GM12891 (cell line): Measurements from ENCODE around the gene ADAP1.
A peak's percentile ranks its signal among the peaks of the same experiment; 100 is the strongest.

Experiments
- DNase-seq: peaks from one replicate; pipeline ENCODE4 v3.0.0; 2011; ENCODE audit warnings: low spot score; ENCODE audit not compliant: insufficient read length
- FAIRE-seq: peaks from 2 replicates; lab custom pipeline; 2011; peaks lifted over from hg19 to GRCh38; lab: Jason Lieb, UNC
- PAX5 ChIP-seq: IDR thresholded peaks from 2 replicates; pipeline ENCODE4 v1.6.1; 2011; ENCODE audit warnings: low read length, moderate library complexity, mild to moderate bottlenecking; ENCODE audit not compliant: insufficient read depth, severe bottlenecking
- POLR2A ChIP-seq: IDR thresholded peaks from 2 replicates; pipeline ENCODE4 v1.6.1; 2011; ENCODE audit warnings: low read depth, low read length, control low read depth
- POLR2AphosphoS5 ChIP-seq: IDR thresholded peaks from 2 replicates; pipeline ENCODE4 v1.6.1; 2011; ENCODE audit warnings: low read depth, low read length, control low read depth
- POU2F2 ChIP-seq: IDR thresholded peaks from 2 replicates; pipeline ENCODE4 v1.6.1; 2011; ENCODE audit warnings: low read depth, mild to moderate bottlenecking, control low read depth, low read length, moderate library complexity
- SPI1 ChIP-seq: IDR thresholded peaks from 2 replicates; pipeline ENCODE4 v1.6.1; 2011; ENCODE audit warnings: low read depth, low read length, control low read depth
- TAF1 ChIP-seq: IDR thresholded peaks from 2 replicates; pipeline ENCODE4 v1.6.1; 2011; ENCODE audit warnings: low read depth, low read length, control low read depth

The ADAP1 gene

GRCh38 chr7:913736-914520, 40.6 kb downstream of the ADAP1 start:
- FAIRE-seq = no peak
- TF ChIP-seq POLR2A = no peak
- TF ChIP-seq PAX5 = no peak
- TF ChIP-seq POLR2AphosphoS5 = no peak
- TF ChIP-seq SPI1 = no peak
- no peak for TF ChIP-seq TAF1
- no peak for TF ChIP-seq POU2F2
- DNase-seq = no peak

GRCh38 chr7:911791-912480, 42.5 kb downstream of the ADAP1 start:
- no peak for TF ChIP-seq TAF1
- no peak for FAIRE-seq
- DNase-seq = no peak

GRCh38 chr7:910931-911431, 43.5 kb downstream of the ADAP1 start:
- TF ChIP-seq POU2F2 (no peak), POLR2A (no peak), SPI1 (no peak), TAF1 (no peak), POLR2AphosphoS5 (no peak)
- DNase-seq (no peak), FAIRE-seq (no peak)

GRCh38 chr7:910441-910861, 44.0 kb downstream of the ADAP1 start:
- DNase-seq (no peak), FAIRE-seq (peak; percentile 85)
- TF ChIP-seq SPI1 = no peak
- no peak for TF ChIP-seq TAF1
- no peak for TF ChIP-seq POU2F2
- no peak for TF ChIP-seq POLR2AphosphoS5
- TF ChIP-seq POLR2A = no peak
- no peak for TF ChIP-seq PAX5

- DNase-seq (no peak), FAIRE-seq (peak; percentile 80)
- no peak for TF ChIP-seq POLR2A
- TF ChIP-seq PAX5 = no peak
- no peak for TF ChIP-seq POLR2AphosphoS5
- TF ChIP-seq POU2F2 = no peak
- TF ChIP-seq SPI1 = peak; percentile 57
- no peak for TF ChIP-seq TAF1
Observed at GRCh38 chr7:909358-910329, 44.8 kb downstream of the ADAP1 start.

- DNase-seq (peak; percentile 98), FAIRE-seq (peak; percentile 80)
- TF ChIP-seq PAX5 = peak; percentile 13
Observed at GRCh38 chr7:908591-909357, 45.7 kb downstream of the ADAP1 start.

- DNase-seq = no peak
- no peak for FAIRE-seq
- no peak for TF ChIP-seq TAF1
- no peak for TF ChIP-seq POLR2A
- TF ChIP-seq POLR2AphosphoS5 = no peak
- TF ChIP-seq POU2F2 = no peak
- TF ChIP-seq PAX5 = no peak
- TF ChIP-seq SPI1 = no peak
Observed at GRCh38 chr7:908159-908581, 46.3 kb downstream of the ADAP1 start.

- DNase-seq = no peak
- no peak for FAIRE-seq
- TF ChIP-seq PAX5 = no peak
- no peak for TF ChIP-seq POU2F2
- no peak for TF ChIP-seq SPI1
- TF ChIP-seq POLR2A = no peak
Observed at GRCh38 chr7:907158-907980, 47.1 kb downstream of the ADAP1 start.
